Middle frontal gyrus (tissue), 1 donor: ENCODE data around the gene FRAT1.
A peak's percentile ranks its signal among the peaks of the same experiment; 100 is the strongest.
"Not testable (repeated sequence)": the region's sequence is repeated elsewhere in the genome, so short reads cannot be mapped to it uniquely, and the experiment has no call there.

Source experiments
- DNase-seq: peaks from one replicate; pipeline ENCODE4 v3.0.0-alpha.2; 2015; ENCODE audit warnings: low spot score; ENCODE audit errors: extremely low spot score

Gene FRAT1, protein sequence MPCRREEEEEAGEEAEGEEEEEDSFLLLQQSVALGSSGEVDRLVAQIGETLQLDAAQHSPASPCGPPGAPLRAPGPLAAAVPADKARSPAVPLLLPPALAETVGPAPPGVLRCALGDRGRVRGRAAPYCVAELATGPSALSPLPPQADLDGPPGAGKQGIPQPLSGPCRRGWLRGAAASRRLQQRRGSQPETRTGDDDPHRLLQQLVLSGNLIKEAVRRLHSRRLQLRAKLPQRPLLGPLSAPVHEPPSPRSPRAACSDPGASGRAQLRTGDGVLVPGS

DNA sequence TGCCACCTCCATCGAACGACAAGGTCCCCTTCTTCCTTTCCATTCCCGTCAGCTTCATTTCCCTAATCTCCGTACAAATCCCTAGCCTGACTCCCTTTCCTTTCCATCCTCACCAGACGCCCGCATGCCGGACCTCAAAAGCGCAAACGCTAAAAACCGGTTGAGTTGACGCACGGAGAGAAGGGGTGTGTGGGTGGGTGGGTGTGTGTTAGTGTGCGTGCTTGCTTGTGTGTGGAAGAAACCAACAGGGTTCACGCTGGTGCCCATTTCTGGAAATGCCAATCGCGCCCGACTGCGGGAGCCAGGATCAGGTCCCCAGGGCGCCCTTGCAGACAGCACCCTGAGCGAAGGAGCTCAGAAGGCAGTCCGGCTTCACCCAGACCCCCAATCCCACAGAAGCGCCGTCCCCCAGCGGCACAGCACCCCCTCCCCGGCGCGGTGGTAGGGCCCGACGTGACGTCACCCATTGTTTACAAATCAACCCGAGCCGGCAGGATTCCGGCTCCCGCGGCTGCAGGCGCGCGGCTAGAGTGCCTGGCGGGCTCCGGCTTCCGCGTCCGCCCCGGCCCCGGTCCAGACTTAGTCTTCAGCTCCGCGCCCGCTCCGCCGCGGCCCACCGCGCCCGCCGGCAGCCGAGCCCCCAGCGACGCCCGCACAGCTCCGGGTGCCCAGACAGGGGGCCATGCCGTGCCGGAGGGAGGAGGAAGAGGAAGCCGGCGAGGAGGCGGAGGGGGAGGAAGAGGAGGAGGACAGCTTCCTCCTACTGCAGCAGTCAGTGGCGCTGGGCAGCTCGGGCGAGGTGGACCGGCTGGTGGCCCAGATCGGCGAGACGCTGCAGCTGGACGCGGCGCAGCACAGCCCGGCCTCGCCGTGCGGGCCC, at the start of gene FRAT1:
Gene FRAT1, plus strand, starts transcription at position 500 of the 880 bp plus-strand sequence. Its CDS starts 183 bp downstream, at position 683.
- peak; percentile 69 for DNase-seq

DNA sequence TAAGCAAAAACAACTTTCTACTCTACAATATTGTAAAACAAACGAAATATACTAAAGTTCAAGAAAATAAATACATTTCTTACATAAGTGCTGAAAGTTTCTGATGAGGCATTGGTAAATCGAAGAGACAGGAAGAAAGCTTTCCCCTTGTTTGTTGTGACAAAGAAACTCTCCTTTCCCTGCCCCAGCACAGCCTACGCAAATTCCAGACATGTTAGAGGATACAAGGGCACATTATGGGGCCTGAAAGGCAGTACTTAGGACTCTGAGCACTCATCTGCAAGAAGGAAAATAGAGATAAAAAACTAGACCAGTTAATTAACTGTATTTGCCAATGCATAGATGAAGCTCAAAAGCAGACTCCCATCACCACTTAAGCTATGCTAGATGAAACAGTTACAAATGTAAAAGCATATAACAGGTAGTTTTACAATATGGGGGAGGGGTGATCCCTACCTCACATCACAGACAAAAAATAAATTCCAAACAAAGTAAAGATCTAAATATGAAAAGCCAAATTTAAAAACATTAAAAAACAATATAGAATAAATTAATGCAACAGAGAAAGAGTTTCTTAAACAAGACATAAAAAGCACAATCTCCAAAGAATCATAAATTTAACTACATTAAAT, 48.4 kb upstream of the FRAT1 start:
- no peak for DNase-seq

DNA sequence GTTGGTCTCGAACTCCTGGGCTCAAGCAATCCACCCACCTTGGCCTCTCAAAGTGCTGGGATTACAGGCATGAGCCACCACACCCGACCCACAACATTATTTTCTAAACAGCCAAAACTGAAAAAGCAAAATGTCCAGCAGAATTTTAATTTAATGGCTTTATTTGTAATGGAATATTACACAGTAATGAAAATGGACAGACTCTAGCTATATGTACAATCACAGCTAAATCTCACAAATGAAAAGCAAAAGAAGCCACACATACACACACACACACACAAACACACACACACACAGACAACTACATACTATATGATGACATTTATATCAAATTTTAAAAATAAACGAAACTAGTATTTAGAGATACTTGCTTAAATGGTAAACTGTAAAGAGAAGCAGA, 45.4 kb upstream of the FRAT1 start:
- DNase-seq = no peak

DNA sequence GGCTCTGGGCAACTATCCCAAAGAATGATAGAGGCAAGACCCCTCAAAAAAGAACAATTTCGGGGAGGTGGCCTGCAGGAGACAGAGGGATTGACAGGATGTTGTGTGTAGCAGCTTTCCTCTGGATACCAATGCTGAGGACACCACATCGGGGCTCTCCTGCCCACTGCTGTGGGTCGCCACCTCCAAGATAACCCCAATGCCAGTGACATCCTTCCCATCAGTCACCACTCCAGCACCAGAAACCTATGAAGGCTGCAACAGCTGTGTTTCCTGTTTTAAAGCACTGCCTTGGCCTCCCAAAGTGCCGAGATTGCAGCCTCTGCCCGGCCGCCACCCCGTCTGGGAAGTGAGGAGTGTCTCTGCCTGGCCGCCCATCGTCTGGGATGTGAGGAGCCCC, 44.2 kb upstream of the FRAT1 start:
- no peak for DNase-seq

GRCh38 chr10:97277551-97277950, 41.5 kb upstream of the FRAT1 start:
- DNase-seq = no peak

DNA sequence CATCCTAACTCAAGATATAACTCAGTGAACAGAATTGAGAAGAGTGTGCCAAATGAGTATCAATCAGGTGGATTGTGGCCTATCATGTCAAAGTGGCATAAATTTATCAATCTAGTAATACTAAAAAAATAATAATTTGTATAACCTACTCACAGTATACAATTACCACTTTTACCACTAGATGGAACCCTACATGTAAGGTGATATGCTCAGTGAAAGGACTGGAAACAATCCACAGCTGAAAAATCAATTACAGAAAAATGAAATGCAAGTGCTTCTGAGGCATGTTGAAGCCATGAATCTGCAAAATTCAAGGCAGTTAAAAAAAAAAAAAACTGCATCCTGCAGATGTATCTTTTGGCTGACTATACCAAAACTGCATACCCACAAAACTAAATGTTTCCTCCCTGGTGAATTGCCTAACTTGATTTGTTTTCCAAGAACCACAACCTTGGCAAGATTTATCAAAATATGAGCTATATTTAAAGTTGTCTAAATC, 40.5 kb upstream of the FRAT1 start:
- peak; percentile 36 for DNase-seq

- no peak for DNase-seq
Observed at GRCh38 chr10:97279121-97279815, 39.8 kb upstream of the FRAT1 start.

- no peak for DNase-seq
Observed at GRCh38 chr10:97280783-97281182, 38.3 kb upstream of the FRAT1 start.

DNA sequence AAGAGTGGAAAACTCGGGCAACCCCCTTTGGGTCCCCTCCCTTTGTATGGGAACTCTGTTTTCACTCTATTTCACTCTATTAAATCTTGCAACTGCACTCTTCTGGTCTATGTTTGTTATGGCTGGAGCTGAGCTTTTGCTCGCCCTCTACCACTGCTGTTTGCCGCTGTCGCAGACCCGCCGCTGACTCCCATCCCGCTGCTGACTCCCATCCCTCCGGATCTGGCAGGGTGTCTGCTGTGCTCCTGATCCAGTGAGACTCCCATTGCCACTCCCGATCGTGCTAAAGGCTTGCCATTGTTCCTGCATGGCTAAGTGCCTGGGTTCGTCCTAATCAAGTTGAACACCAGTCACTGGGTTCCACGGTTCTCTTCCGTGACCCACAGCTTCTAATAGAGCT, 29.0 kb upstream of the FRAT1 start:
- not testable (repeated sequence) for DNase-seq

GRCh38 chr10:97290576-97291356, 28.3 kb upstream of the FRAT1 start:
- DNase-seq = not testable (repeated sequence)

GRCh38 chr10:97291357-97292096, 27.5 kb upstream of the FRAT1 start:
- no peak for DNase-seq

GRCh38 chr10:97292097-97292861, 26.8 kb upstream of the FRAT1 start, which contains the start of gene ARHGAP19:
ARHGAP19 (minus strand) TSS chr10:97292637; CDS start chr10:97292627, 10 bp downstream.
- peak; percentile 95 for DNase-seq

DNA sequence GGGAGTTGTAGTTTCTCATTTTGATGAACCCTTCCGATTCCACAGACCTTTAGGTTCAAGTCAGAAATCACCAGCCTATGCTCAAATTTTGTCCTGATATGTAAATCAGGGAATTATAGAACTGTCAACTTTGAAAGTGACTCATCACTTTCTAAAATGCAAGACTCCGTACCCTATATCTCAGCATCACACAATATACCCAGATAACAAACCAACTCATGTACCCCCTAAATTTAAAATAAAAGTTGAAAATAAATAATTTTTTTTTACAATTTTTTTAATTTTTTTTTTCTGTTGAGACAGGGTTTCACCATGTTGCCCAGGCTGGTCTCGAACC, 26.2 kb upstream of the FRAT1 start:
- peak; percentile 20 for DNase-seq

- DNase-seq = no peak
Observed at GRCh38 chr10:97297556-97298222, 21.4 kb upstream of the FRAT1 start.

DNA sequence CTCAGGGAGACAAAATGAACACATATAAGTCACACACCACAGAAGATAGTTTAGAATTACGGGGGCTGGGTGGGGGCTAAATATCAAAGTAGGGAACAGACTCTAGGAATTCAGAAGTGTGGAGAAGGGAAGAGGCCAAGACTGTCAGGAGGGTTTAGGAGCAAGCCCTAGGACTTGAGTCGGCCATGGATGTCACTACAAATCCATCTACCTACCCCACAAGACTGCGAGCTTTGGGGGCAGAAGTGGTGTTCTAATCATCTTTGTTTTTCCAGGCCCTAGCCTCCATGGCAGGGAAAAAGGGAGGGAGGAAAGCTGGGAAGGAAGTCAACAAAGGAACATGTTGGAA, 20.9 kb upstream of the FRAT1 start:
- DNase-seq = no peak

DNA sequence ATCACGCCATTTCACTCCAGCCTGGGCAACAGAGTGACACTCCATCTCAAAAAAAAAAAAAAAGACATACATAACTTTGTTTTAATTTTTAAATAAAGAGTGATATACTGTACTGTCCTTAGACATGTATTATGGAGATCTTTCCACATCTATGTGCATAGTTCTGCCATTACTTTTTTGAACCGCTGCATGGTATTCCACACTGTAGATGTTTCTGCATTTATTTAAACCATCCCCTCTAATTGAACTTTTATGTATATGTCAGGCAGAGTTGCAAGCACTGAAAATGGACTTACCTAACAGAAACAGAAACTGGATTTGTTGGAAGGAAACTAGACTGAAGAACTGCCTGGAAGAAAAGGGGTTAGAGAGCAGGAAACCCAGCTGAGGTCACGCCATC, 18.1 kb upstream of the FRAT1 start:
- DNase-seq = no peak

DNA sequence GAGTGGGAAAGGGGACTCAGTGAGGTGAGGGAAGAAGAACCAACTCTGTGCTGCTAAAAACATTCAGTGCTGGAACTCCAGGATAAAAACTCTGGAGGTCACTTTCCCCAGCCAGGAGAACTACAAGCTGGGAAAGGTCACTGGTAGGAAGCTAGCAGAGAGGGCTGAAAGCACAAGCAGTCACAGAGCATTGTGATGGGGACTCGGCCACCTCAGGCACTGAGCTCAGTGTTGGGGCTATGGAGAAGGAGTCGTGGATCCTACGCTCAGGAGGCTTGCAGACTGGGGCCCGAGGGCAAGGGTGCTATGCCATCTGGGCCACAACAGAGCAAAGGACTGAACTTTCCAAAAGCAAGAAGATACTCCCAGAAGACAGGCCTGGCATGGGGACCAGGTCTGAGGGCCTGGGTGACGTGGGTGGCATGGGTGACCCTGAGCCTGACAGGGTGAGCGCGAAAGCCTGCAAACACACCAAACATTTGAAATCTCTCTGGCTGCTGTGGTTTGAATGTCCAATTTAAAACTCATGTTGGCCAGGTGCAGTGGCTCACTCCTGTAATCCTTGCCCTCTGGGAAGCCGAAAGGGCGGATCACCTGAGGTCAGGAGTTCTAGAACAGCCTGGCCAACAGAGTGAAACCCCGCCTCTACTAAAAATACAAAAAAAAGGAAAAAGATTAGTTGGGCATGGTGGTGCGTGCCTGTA, 16.8 kb upstream of the FRAT1 start:
- no peak for DNase-seq

GRCh38 chr10:97307441-97307840, 11.6 kb upstream of the FRAT1 start:
- DNase-seq = no peak
